GM13977 (cell line): ENCODE measurements around the gene CHEK2.

Experiments
- DNase-seq: peaks from one replicate; pipeline ENCODE4 v3.0.0; 2012; ENCODE audit warnings: low spot score
- in situ Hi-C: fragments of 300-500 bp; cut with MboI; formaldehyde crosslinking; loops from one replicate; pipeline ENCODE4 v1.12.0; 2022; ENCODE audit warnings: low sequenced_read_pairs, low pct_unique_long_range_greater_than_20kb, mixed read lengths, inconsistent platforms; ENCODE audit not compliant: unreplicated experiment
- TF ChIP-seq, protein P1 (sequence below): IDR thresholded peaks from 2 replicates; pipeline ENCODE4 v1.5.1; 2012; ENCODE audit warnings: mild to moderate bottlenecking, control low read depth; ENCODE audit not compliant: insufficient read depth; ENCODE audit errors: extremely low read depth, missing control alignments

The CHEK2 gene

GRCh38 chr22:28658448-28658847 is 83.2 kb downstream of the CHEK2 start:
- no peak for DNase-seq
- in situ Hi-C loops, result no loop called here
- TF ChIP-seq, protein P1, sequence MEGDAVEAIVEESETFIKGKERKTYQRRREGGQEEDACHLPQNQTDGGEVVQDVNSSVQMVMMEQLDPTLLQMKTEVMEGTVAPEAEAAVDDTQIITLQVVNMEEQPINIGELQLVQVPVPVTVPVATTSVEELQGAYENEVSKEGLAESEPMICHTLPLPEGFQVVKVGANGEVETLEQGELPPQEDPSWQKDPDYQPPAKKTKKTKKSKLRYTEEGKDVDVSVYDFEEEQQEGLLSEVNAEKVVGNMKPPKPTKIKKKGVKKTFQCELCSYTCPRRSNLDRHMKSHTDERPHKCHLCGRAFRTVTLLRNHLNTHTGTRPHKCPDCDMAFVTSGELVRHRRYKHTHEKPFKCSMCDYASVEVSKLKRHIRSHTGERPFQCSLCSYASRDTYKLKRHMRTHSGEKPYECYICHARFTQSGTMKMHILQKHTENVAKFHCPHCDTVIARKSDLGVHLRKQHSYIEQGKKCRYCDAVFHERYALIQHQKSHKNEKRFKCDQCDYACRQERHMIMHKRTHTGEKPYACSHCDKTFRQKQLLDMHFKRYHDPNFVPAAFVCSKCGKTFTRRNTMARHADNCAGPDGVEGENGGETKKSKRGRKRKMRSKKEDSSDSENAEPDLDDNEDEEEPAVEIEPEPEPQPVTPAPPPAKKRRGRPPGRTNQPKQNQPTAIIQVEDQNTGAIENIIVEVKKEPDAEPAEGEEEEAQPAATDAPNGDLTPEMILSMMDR, result no peak

DNA sequence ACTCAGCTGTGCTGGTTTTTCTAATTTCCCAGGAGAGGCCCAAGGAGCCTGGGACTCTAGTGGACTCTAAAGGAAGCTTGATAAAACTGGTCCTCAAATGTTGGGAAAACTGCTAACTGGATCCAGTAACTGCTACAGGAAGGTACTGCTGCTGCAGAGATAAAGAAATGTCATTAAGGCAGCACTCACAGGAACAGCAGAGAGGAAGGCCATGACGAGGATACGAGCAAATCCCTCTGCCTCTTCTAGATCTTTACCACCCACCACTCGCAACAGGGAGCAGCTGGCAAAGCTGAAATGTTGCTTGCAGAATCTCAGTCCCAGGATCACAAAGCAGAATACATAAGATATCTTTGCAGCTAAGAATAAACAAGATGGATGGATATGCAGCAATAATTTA is 85.4 kb downstream of the CHEK2 start:
- in situ Hi-C loops, result no loop called here
- TF ChIP-seq, protein P1, result no peak
- no peak for DNase-seq

GRCh38 chr22:28650463-28650862 is 91.2 kb downstream of the CHEK2 start:
- DNase-seq, result no peak
- in situ Hi-C loops, result no loop called here
- TF ChIP-seq, protein P1, result no peak

- in situ Hi-C loops, result no loop called here
- TF ChIP-seq, protein P1, result no peak
- no peak for DNase-seq
These were observed 92.8 kb downstream of the CHEK2 start for GRCh38 chr22:28648792-28649191.

DNA sequence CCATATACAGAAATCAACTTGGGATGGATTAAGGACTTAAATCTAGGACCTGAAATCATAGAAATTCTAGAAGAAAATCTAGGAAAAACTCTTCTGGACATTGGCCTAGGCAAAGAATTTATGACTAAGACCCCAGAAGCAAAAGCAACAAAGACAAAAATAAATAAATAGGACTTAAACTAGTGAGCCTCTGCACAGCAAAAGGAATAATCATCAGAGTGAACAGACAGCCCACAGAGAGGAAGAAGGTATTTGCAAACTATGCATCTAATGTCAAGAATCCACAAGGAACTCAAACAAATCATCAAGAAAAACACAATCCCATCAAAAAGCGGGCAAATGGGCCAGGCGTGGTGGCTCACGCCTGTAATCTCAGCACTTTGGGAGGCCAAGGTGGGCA is 94.4 kb downstream of the CHEK2 start:
- DNase-seq, result no peak
- in situ Hi-C loops, result no loop called here
- TF ChIP-seq, protein P1, result no peak

GRCh38 chr22:28639321-28639720 is 102.3 kb downstream of the CHEK2 start:
- in situ Hi-C loops, result no loop called here
- TF ChIP-seq, protein P1, result no peak

More at GRCh38 chr22:28639321-28639720, 102.3 kb downstream of the CHEK2 start:
- no peak for DNase-seq
